SU-DHL-6 (cell line): ENCODE data around the gene SYTL4.

Source experiments
- H2AFZ ChIP-seq: fragments of 200-600 bp; sonication (generic); 2 replicates; pipeline ENCODE4 v1.6.1; 2014; ENCODE audit warnings: low read depth, mild to moderate bottlenecking, moderate library complexity, mixed read lengths, antibody characterized with exemption, low read length; ENCODE audit not compliant: severe bottlenecking
- H3F3A ChIP-seq: fragments of 200-600 bp; shearing (Covaris generic); 2 replicates; pipeline ENCODE4 v1.6.0; 2016; ENCODE audit warnings: antibody characterized with exemption, mild to moderate bottlenecking; ENCODE audit not compliant: insufficient read depth
- H3K27ac ChIP-seq: fragments of 200-600 bp; sonication (generic); 2 replicates; pipeline ENCODE4 v1.5.1; 2016; ENCODE audit warnings: low read depth, mild to moderate bottlenecking, low read length, moderate library complexity, mixed read lengths
- H3K27me3 ChIP-seq: fragments of 200-600 bp; sonication (generic), shearing (Covaris generic); 2 replicates; pipeline ENCODE4 v1.6.0; 2014; ENCODE audit warnings: mild to moderate bottlenecking, low read length
- H3K36me3 ChIP-seq: fragments of 200-600 bp; sonication (generic); 2 replicates; pipeline ENCODE4 v1.6.1; 2014; ENCODE audit warnings: mild to moderate bottlenecking, low read length, mixed read lengths
- H3K4me2 ChIP-seq: fragments of 300-600, 200-600 bp; shearing (Covaris generic), sonication (generic); 2 replicates; pipeline ENCODE4 v1.6.0; 2014; ENCODE audit warnings: low read length, low read depth, mild to moderate bottlenecking; ENCODE audit not compliant: poor library complexity, severe bottlenecking
- H3K4me3 ChIP-seq: fragments of 200-600 bp; sonication (generic); 2 replicates; pipeline ENCODE4 v1.5.1; 2014; ENCODE audit warnings: antibody characterized with exemption, low read length, mild to moderate bottlenecking, mixed read lengths; ENCODE audit not compliant: insufficient read depth, poor library complexity, severe bottlenecking
- H3K79me2 ChIP-seq: fragments of 200-600 bp; sonication (generic); 2 replicates; pipeline ENCODE4 v1.6.1; 2014; ENCODE audit warnings: mild to moderate bottlenecking, low read length, moderate library complexity; ENCODE audit not compliant: insufficient read depth
- H3K9ac ChIP-seq: fragments of 200-600 bp; sonication (generic); 2 replicates; pipeline ENCODE4 v1.7.0; 2014; ENCODE audit warnings: mild to moderate bottlenecking, low read length
- H3K9me2 ChIP-seq: fragments of 200-600 bp; sonication (generic); replicated peaks from 2 replicates; pipeline ENCODE4 v1.6.1; 2014; ENCODE audit warnings: low read length; ENCODE audit not compliant: insufficient read depth
- H3K9me3 ChIP-seq: fragments of 200-600 bp; sonication (generic); 2 replicates; pipeline ENCODE4 v1.6.1; 2014; ENCODE audit warnings: low read length, mixed read lengths; ENCODE audit not compliant: insufficient read depth
- H4K20me1 ChIP-seq: fragments of 200-600 bp; sonication (generic); 2 replicates; pipeline ENCODE4 v1.6.1; 2014; ENCODE audit warnings: low read depth, mild to moderate bottlenecking, antibody characterized with exemption, low read length, moderate library complexity, mixed read lengths
- CTCF ChIP-seq: fragments of 200-600 bp; sonication (generic); IDR thresholded peaks from one replicate; pipeline ENCODE4 v1.5.1; 2017; ENCODE audit warnings: antibody characterized with exemption, mild to moderate bottlenecking, low read length, moderate library complexity; ENCODE audit not compliant: insufficient read depth, poor library complexity, severe bottlenecking
- EZH2phosphoT487 ChIP-seq: fragments of 200-600 bp; sonication (generic), shearing (Covaris generic); conservative IDR thresholded peaks from 2 replicates; pipeline ENCODE4 v1.6.1; 2018; ENCODE audit warnings: mild to moderate bottlenecking, antibody characterized with exemption, low read length, moderate library complexity, mixed read lengths

Gene SYTL4

GRCh38 chrX:100649550-100650356 lies 82.2 kb downstream of the SYTL4 start:
- TF ChIP-seq EZH2phosphoT487 (no peak), CTCF (no peak)
- no peaks in the 10 kb centered on the region for H3K9me2 ChIP-seq
- no peaks in the 10 kb centered on the region for H3K79me2 ChIP-seq
- no peak overlapping the region for H3K4me3 ChIP-seq
- no peak overlapping the region for H3K4me2 ChIP-seq
- H3K27me3 ChIP-seq: no peaks in the 10 kb centered on the region
- H3K36me3 ChIP-seq: no peaks in the 10 kb centered on the region
- H2AFZ ChIP-seq: no peak overlapping the region
- H3K9me3 ChIP-seq: no peaks in the 10 kb centered on the region
- H3K27ac ChIP-seq: no peak overlapping the region
- no peaks in the 10 kb centered on the region for H3F3A ChIP-seq
- no peaks in the 10 kb centered on the region for H4K20me1 ChIP-seq
- H3K9ac ChIP-seq: no peak overlapping the region

- H3K9me2 ChIP-seq: no peaks in the 10 kb centered on the region
- H2AFZ ChIP-seq: no peak overlapping the region
- H3K9me3 ChIP-seq: no peaks in the 10 kb centered on the region
- TF ChIP-seq EZH2phosphoT487 (no peak), CTCF (no peak)
- H3K4me2 ChIP-seq: no peak overlapping the region
- no peaks in the 10 kb centered on the region for H3K36me3 ChIP-seq
- H3K4me3 ChIP-seq: no peak overlapping the region
- H3K9ac ChIP-seq: no peak overlapping the region
- no peaks in the 10 kb centered on the region for H3K27me3 ChIP-seq
- H4K20me1 ChIP-seq: no peaks in the 10 kb centered on the region
- no peaks in the 10 kb centered on the region for H3F3A ChIP-seq
- no peak overlapping the region for H3K27ac ChIP-seq
- no peaks in the 10 kb centered on the region for H3K79me2 ChIP-seq
These were observed 83.2 kb downstream of the SYTL4 start for GRCh38 chrX:100648458-100649417.

- Histone ChIP-seq H3K27ac (no peak overlapping the region), H2AFZ (no peak overlapping the region), H3K4me3 (no peak overlapping the region), H3K9me3 (no peaks in the 10 kb centered on the region), H3F3A (no peaks in the 10 kb centered on the region), H3K36me3 (no peaks in the 10 kb centered on the region), H4K20me1 (no peaks in the 10 kb centered on the region), H3K27me3 (no peaks in the 10 kb centered on the region), H3K9me2 (no peaks in the 10 kb centered on the region), H3K9ac (no peak overlapping the region), H3K4me2 (no peak overlapping the region), H3K79me2 (no peaks in the 10 kb centered on the region)
- no peak for TF ChIP-seq EZH2phosphoT487
- no peak for TF ChIP-seq CTCF
These were observed 84.2 kb downstream of the SYTL4 start for GRCh38 chrX:100647739-100648138.
